CD14-positive monocyte (primary cell): ENCODE data around the gene F11. TPM values are rescaled to one million over a fixed set of nuclear protein-coding genes. Genes with fewer than 3 reads are reported as not detected.

Experiments used
- DNase-seq, 3 donors: peaks; one replicate each; pipeline ENCODE4 v3.0.0-alpha.2; 2011 to 2022
- H2AFZ ChIP-seq: 2 replicates; pipeline ENCODE4 v1.6.0; 2012; ENCODE audit warnings: mild to moderate bottlenecking, low read depth, low read length, inconsistent platforms; ENCODE audit not compliant: insufficient read depth, poor library complexity, severe bottlenecking
- H3K27ac ChIP-seq, 2 donors: 1 replicate in 1 of 2; 2 replicates in 1 of 2; pipeline ENCODE4 v1.5.1; 2012 to 2013; ENCODE audit warnings: low read length in 2 of 2, control low read depth in 1 of 2, inconsistent platforms in 1 of 2, low read depth in 1 of 2, mild to moderate bottlenecking in 1 of 2
- H3K27me3 ChIP-seq, 2 donors: one replicate each; pipeline versions ENCODE4 v1.6.0 to v1.6.1; 2011 to 2013; ENCODE audit warnings: low read length in 2 of 2; ENCODE audit not compliant: control insufficient read depth in 2 of 2, insufficient read depth in 2 of 2
- H3K36me3 ChIP-seq, 2 donors: replicated peaks in 1 of 2; 1 replicate in 1 of 2; 2 replicates in 1 of 2; pipeline versions ENCODE4 v1.5.1 to v1.6.1; 2012 to 2013; ENCODE audit warnings: low read length in 2 of 2, control low read depth in 1 of 2, inconsistent platforms in 1 of 2, mild to moderate bottlenecking in 1 of 2; ENCODE audit not compliant: insufficient read depth in 2 of 2, control insufficient read depth in 1 of 2
- H3K4me1 ChIP-seq, 2 donors: 1 replicate in 1 of 2; 2 replicates in 1 of 2; pipeline versions ENCODE4 v1.5.1 to v1.6.1; 2012 to 2013; ENCODE audit warnings: low read length in 2 of 2, control low read depth in 1 of 2, inconsistent platforms in 1 of 2, mild to moderate bottlenecking in 1 of 2, moderate library complexity in 1 of 2; ENCODE audit not compliant: insufficient read depth in 2 of 2, control insufficient read depth in 1 of 2
- H3K4me2 ChIP-seq: replicated peaks from 2 replicates; pipeline ENCODE3; 2012; ENCODE audit warnings: low read length, moderate library complexity, mild to moderate bottlenecking; ENCODE audit not compliant: poor library complexity, severe bottlenecking; ENCODE audit errors: extremely low read depth
- H3K4me3 ChIP-seq, 3 experiments: fragments of 200-600 bp in 1 of 3; sonication (generic) in 1 of 3; replicated peaks in 1 of 3; 1 replicate in 2 of 3; 2 replicates in 1 of 3; pipeline ENCODE4 v1.5.1; 2011 to 2013; ENCODE audit warnings: low read length in 3 of 3, mild to moderate bottlenecking in 3 of 3, control low read depth in 2 of 3, low read depth in 2 of 3, inconsistent platforms in 1 of 3, moderate library complexity in 1 of 3
- H3K79me2 ChIP-seq: 2 replicates; pipeline ENCODE4 v1.6.0; 2012; ENCODE audit warnings: mild to moderate bottlenecking, control low read depth, inconsistent platforms, low read length, moderate library complexity; ENCODE audit not compliant: insufficient read depth
- H3K9ac ChIP-seq: 2 replicates; pipeline ENCODE4 v1.6.0; 2017; ENCODE audit warnings: low read length, mild to moderate bottlenecking; ENCODE audit not compliant: insufficient read depth, poor library complexity, severe bottlenecking
- H3K9me3 ChIP-seq, 2 donors: replicated peaks in 1 of 2; 1 replicate in 1 of 2; 2 replicates in 1 of 2; pipeline versions ENCODE4 v1.5.1 to v1.6.1; 2012 to 2013; ENCODE audit warnings: low read length in 2 of 2, control low read depth in 1 of 2; ENCODE audit not compliant: control insufficient read depth in 1 of 2, insufficient read depth in 1 of 2
- H4K20me1 ChIP-seq: 2 replicates; pipeline ENCODE4 v1.6.0; 2012; ENCODE audit warnings: mild to moderate bottlenecking, low read length, control low read depth, moderate library complexity; ENCODE audit not compliant: insufficient read depth
- H3K27ac Mint-ChIP-seq, 7 donors: one replicate each; pipeline ENCODE4 v1.8.0; 2020; ENCODE audit warnings: mild to moderate bottlenecking in 7 of 7, mixed read lengths in 7 of 7, moderate library complexity in 6 of 7, inconsistent platforms in 2 of 7
- H3K27me3 Mint-ChIP-seq, 3 donors: one replicate each; pipeline ENCODE4 v1.8.0; 2021 to 2022; ENCODE audit warnings: low read depth in 3 of 3, mild to moderate bottlenecking in 3 of 3, mixed read lengths in 3 of 3, moderate library complexity in 3 of 3, inconsistent platforms in 1 of 3
- H3K36me3 Mint-ChIP-seq, 2 donors: one replicate each; pipeline ENCODE4 v1.8.0; 2020; ENCODE audit warnings: mixed read lengths in 2 of 2, inconsistent platforms in 1 of 2, mild to moderate bottlenecking in 1 of 2
- H3K4me1 Mint-ChIP-seq: one replicate; pipeline ENCODE4 v1.8.0; 2020; ENCODE audit warnings: mild to moderate bottlenecking, mixed read lengths
- H3K4me3 Mint-ChIP-seq, 2 donors: one replicate each; pipeline ENCODE4 v1.8.0; 2020; ENCODE audit warnings: mild to moderate bottlenecking in 2 of 2, mixed read lengths in 2 of 2, moderate library complexity in 1 of 2
- H3K9me3 Mint-ChIP-seq, 7 donors: one replicate each; pipeline ENCODE4 v1.8.0; 2020 to 2022; ENCODE audit warnings: mixed read lengths in 7 of 7, mild to moderate bottlenecking in 6 of 7, moderate library complexity in 6 of 7, inconsistent platforms in 2 of 7
- WGBS: methylation state at CpG from one replicate; pipeline ENCODE4 v1.1.5; 2013; ENCODE audit warnings: missing lambda C conversion rate; ENCODE audit not compliant: insufficient coverage; 5-methylcytosine and 5-hydroxymethylcytosine counted together
- intact Hi-C, 2 donors: fragments of 100-400 bp; cut with micrococcal nuclease; formaldehyde crosslinking; loops; one replicate each; pipeline versions ENCODE4 v1.15.0 to v1.15.1; 2023
- polyA plus RNA-seq, 3 donors: library from polyadenylated mRNA; depleted of rRNA in 1 of 3; unstranded in 2 of 3; stranded (reverse) in 1 of 3; fragments of 300-500 nt in 2 of 3; fragments of >200 nt in 1 of 3; fragmentation: Illumina TruSeq in 2 of 3; gene quantifications; 1 replicate in 2 of 3; 2 replicates in 1 of 3; pipeline ENCODE4 v1.2.3, GENCODE V29; 2012 to 2021
- TF ChIP-seq, protein P1 (sequence below): fragments of 200-600 bp; IDR thresholded peaks from one replicate; pipeline ENCODE4 v1.8.0; 2022; ENCODE audit warnings: antibody characterized with exemption, mild to moderate bottlenecking

F11 gene
- polyA plus RNA-seq, 3 donors: not detected

DNA sequence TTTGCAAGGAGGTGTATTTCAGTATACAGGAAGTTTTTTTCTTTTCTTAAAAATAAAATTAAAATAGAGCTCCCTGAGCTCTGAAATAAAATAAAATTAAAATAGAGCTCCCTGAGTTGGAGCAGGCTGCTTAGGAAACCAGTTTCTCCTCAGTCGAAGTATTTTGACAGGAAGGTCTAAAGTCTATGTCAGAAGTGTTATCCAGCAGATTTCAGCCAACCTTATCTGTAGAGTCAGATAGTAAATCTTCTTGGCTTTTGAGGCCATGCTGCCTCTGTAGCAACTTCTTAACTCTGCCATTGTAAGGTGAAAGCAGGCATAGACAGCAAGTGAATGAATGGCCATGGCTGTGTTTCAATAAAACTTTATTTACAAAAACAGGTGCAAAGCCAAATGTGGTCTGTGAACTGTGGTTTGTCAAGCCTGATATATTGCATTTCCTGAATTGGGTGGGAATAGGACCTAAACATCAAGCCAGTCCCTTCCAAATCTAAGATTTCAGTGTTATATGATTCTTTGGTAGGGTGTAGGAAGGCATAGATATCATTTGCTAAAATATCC lies 48.2 kb upstream of the F11 start:
- H3K9me3 Mint-ChIP-seq: peaks cover 0 to 7% (median 1%) of the 10 kb centered on the region in 7 donors
- WGBS: 38% methylated on average over 1 of the region's 1 CpG

DNA sequence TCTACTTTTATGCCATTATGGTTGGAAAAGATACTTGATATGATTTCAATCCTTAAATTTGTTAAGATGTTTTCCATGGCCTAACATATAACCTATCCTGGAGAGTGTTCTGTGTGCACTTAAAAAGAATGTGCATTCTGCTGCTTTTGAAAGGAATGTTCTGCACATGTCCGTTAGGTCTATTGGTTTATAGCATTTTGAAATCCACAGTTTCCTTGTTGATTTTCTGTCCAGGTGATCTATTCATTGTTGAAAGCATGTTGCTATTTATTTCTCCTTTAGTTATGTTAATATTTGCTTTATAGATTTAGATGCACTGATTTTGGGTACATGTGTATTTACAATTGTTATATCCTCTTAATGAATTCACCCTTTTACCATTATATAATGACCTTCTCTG lies 44.4 kb upstream of the F11 start:
- intact Hi-C loops: no loop called here
- no peak for DNase-seq
- Mint-ChIP-seq H3K27ac (no peak overlapping the region), H3K27me3 (peaks cover 0 to 3% (median 1%) of the 10 kb centered on the region in 3 donors), H3K4me1 (no peaks in the 10 kb centered on the region), H3K36me3 (no peaks in the 10 kb centered on the region), H3K9me3 (peaks cover 4 to 25% (median 16%) of the 10 kb centered on the region in 7 donors), H3K4me3 (no peak overlapping the region)
- no peaks in the 10 kb centered on the region for H3K79me2 ChIP-seq
- H3K4me1 ChIP-seq: no peaks in the 10 kb centered on the region
- H3K9me3 ChIP-seq: peaks cover 7 to 12% of the 10 kb centered on the region in 2 donors
- no peak overlapping the region for H3K4me3 ChIP-seq
- no peaks in the 10 kb centered on the region for H3K36me3 ChIP-seq
- TF ChIP-seq, protein P1, sequence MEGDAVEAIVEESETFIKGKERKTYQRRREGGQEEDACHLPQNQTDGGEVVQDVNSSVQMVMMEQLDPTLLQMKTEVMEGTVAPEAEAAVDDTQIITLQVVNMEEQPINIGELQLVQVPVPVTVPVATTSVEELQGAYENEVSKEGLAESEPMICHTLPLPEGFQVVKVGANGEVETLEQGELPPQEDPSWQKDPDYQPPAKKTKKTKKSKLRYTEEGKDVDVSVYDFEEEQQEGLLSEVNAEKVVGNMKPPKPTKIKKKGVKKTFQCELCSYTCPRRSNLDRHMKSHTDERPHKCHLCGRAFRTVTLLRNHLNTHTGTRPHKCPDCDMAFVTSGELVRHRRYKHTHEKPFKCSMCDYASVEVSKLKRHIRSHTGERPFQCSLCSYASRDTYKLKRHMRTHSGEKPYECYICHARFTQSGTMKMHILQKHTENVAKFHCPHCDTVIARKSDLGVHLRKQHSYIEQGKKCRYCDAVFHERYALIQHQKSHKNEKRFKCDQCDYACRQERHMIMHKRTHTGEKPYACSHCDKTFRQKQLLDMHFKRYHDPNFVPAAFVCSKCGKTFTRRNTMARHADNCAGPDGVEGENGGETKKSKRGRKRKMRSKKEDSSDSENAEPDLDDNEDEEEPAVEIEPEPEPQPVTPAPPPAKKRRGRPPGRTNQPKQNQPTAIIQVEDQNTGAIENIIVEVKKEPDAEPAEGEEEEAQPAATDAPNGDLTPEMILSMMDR: no peak
- no peak overlapping the region for H3K27ac ChIP-seq
- H2AFZ ChIP-seq: no peak overlapping the region
- H4K20me1 ChIP-seq: no peaks in the 10 kb centered on the region
- H3K4me2 ChIP-seq: no peak overlapping the region
- no peaks in the 10 kb centered on the region for H3K27me3 ChIP-seq
- H3K9ac ChIP-seq: no peak overlapping the region
- no CpG with 5 or more reads among the region's 1 CpG for WGBS

More for the DNA sequence above, 48.2 kb upstream of the F11 start:
- Histone ChIP-seq H4K20me1 (no peaks in the 10 kb centered on the region), H3K9me3 (no peaks in the 10 kb centered on the region), H3K4me1 (no peaks in the 10 kb centered on the region), H3K9ac (no peak overlapping the region), H3K4me2 (no peak overlapping the region), H3K36me3 (no peaks in the 10 kb centered on the region), H3K4me3 (no peak overlapping the region), H3K27ac (no peak overlapping the region), H2AFZ (no peak overlapping the region), H3K27me3 (no peaks in the 10 kb centered on the region), H3K79me2 (no peaks in the 10 kb centered on the region)
- DNase-seq: no peak
- TF ChIP-seq, protein P1: no peak
- no peak overlapping the region for H3K27ac Mint-ChIP-seq
- H3K27me3 Mint-ChIP-seq: peaks cover 0 to 7% (median 0%) of the 10 kb centered on the region in 3 donors
- H3K4me1 Mint-ChIP-seq: no peaks in the 10 kb centered on the region
- intact Hi-C loops: no loop called here
- H3K36me3 Mint-ChIP-seq: no peaks in the 10 kb centered on the region
- H3K4me3 Mint-ChIP-seq: no peak overlapping the region
